ENCODE measurements around the gene VPS54. TPM values are rescaled to one million over a fixed set of nuclear protein-coding genes. Genes with fewer than 3 reads are reported as not detected.

VPS54 gene
- total RNA-seq, 1 experiment from 2014 or later = 20.7 TPM

Other genes starting within 250 kb of the VPS54 start
- gene UGP2, start 177.5 kb downstream of the VPS54 start, total RNA-seq (2021) = 83.5 and 89.5 TPM in 2 replicates
- 32.6 and 33.1 TPM in 2 replicates for gene PELI1, start 125.0 kb upstream of the VPS54 start, total RNA-seq (2021)

Measured in PC-9 (cell line).